NB4 (cell line): ENCODE measurements around the gene ARHGAP22.

ENCODE experiments used
- DNase-seq: peaks from one replicate; pipeline ENCODE4 v3.0.0; 2010; ENCODE audit warnings: low read depth
- H3K4me3 ChIP-seq: one replicate; pipeline ENCODE4 v1.5.1; 2011; ENCODE audit warnings: mild to moderate bottlenecking, low read depth, low read length, moderate library complexity
- MYC ChIP-seq: IDR thresholded peaks from 2 replicates; pipeline ENCODE4 v1.6.1; 2011; ENCODE audit warnings: low read depth, low read length
- POLR2A ChIP-seq: IDR thresholded peaks from 2 replicates; pipeline ENCODE4 v1.6.1; 2011; ENCODE audit warnings: mild to moderate bottlenecking; ENCODE audit not compliant: insufficient read length; ENCODE audit errors: extremely low read depth
- TF ChIP-seq, protein P1 (sequence below): IDR thresholded peaks from 2 replicates; pipeline ENCODE4 v1.6.1; 2011; ENCODE audit warnings: low read depth, low read length
- TF ChIP-seq, protein P2 (sequence below): IDR thresholded peaks from one replicate; pipeline ENCODE4 v1.5.1; 2012; ENCODE audit warnings: low read depth, low read length

The ARHGAP22 gene

DNA sequence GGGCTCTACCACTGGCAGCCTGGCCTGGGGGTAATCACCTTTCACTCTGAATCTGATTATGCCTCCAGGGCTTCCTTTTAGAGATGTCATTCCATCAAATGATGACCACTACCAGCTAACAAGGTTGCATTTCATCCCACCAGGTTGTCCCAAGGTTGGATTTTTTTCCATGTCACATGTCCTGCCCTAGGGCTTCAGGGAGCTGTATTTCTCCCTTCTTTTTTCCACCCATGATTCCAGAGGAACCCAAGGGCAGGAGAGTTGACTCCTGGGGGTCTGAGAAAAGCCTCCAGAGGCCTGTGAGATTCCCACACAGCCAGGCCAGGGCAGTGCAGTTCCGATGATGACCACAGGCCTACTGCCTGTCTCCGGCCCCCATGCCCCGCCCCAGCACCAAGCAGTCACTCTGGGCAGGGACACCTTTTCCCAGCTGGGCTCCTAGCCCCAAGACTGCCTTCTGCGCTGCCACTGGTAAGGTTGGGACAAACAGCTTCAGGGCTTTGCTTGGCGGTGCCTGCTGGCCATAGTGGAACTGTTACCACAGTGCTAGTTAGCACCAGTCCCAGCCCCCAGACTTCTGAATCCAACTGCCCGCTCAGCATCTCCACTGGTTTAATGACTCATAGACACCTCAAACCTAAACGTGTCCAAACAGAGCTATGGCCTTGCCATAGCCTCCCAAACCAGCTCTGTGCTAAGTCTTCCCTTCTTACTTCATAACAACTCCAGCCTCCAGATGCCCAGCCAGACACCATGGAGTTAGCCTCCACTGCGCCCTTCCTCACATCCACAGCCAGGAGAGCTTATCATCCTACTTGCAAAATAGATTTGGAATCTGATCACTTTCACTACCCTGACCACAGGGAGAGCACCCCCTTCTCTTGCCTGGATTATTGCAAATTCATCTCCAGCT is 133.7 kb downstream of the ARHGAP22 start:
- no peak overlapping the region for H3K4me3 ChIP-seq
- DNase-seq, result peak; percentile 27
- TF ChIP-seq MYC, result no peak
- no peak for TF ChIP-seq POLR2A
- TF ChIP-seq, protein P1, sequence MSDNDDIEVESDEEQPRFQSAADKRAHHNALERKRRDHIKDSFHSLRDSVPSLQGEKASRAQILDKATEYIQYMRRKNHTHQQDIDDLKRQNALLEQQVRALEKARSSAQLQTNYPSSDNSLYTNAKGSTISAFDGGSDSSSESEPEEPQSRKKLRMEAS, result no peak
- TF ChIP-seq, protein P2, sequence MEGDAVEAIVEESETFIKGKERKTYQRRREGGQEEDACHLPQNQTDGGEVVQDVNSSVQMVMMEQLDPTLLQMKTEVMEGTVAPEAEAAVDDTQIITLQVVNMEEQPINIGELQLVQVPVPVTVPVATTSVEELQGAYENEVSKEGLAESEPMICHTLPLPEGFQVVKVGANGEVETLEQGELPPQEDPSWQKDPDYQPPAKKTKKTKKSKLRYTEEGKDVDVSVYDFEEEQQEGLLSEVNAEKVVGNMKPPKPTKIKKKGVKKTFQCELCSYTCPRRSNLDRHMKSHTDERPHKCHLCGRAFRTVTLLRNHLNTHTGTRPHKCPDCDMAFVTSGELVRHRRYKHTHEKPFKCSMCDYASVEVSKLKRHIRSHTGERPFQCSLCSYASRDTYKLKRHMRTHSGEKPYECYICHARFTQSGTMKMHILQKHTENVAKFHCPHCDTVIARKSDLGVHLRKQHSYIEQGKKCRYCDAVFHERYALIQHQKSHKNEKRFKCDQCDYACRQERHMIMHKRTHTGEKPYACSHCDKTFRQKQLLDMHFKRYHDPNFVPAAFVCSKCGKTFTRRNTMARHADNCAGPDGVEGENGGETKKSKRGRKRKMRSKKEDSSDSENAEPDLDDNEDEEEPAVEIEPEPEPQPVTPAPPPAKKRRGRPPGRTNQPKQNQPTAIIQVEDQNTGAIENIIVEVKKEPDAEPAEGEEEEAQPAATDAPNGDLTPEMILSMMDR, result no peak

DNA sequence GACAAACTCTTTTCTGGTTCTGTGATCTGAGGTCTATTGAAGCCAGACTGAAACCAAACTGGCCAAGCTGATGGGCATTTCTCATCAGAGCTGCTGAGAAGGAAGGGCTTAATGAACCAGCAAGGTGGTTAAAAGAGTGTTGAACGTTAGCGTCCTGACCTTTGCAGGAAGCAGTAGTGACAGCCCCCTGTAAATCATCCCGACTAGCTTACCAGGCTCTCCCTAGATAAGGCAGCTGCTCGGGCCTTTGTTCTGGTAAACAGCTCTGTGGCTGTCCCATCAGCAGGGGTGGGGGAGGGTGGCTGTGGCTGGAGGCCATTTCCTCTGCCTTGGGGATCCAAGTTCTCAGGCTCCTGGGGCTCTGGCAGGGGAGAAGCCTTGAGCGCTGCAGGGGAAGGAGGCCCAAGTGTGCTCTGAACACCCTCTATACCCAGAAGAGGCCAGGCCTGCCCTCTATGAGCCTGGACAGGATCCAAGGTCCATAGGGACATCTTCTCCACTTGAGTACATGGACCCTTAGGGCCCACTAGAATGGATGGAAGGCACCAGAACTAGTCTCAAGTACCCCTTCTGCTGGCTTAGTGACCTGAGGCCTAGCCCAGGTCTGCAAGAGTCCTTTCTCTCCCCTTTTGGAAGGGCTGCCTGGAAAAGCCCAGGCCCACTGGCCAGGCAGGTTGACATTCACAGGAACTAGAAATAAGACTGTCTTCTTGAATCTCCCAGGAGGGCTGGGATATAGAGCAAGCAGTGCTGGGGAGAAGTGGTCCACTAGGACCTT is 134.6 kb downstream of the ARHGAP22 start:
- TF ChIP-seq, protein P1, result peak; percentile 38; the same call in 1 of the 2 replicates
- TF ChIP-seq, protein P2, result no peak
- peak; percentile 66; the same call in 1 of the 2 replicates for TF ChIP-seq MYC
- TF ChIP-seq POLR2A, result peak; percentile 21
- no peak overlapping the region for H3K4me3 ChIP-seq
- peak; percentile 74 for DNase-seq

DNA sequence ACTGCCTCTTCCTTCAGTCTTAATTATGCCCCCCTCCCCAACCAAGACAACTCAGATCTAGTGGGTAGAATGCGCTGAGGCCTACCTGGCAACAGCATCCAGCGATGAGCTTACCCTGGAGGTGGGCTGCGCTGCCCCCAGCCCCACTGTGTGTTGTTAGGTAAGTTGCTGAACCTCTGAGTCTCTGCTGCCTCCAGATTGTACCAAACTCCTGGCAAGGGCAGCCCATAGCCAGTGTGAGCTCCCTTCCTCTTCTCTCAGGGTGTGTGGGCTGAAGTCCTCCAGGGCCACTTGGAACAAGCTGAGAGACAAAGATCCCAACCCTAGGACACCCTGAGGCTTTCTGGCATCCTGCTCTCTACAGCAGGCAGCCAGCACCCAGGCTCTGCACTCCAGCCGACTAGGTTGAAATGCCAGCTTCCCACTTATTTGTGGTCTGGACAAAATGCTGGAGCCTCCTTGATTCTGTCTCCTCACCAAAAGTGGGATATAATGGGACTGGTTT is 135.3 kb downstream of the ARHGAP22 start:
- H3K4me3 ChIP-seq, result no peak overlapping the region
- TF ChIP-seq MYC (no peak), POLR2A (no peak)
- TF ChIP-seq, protein P1, result no peak
- TF ChIP-seq, protein P2, result no peak
- DNase-seq, result peak; percentile 21

DNA sequence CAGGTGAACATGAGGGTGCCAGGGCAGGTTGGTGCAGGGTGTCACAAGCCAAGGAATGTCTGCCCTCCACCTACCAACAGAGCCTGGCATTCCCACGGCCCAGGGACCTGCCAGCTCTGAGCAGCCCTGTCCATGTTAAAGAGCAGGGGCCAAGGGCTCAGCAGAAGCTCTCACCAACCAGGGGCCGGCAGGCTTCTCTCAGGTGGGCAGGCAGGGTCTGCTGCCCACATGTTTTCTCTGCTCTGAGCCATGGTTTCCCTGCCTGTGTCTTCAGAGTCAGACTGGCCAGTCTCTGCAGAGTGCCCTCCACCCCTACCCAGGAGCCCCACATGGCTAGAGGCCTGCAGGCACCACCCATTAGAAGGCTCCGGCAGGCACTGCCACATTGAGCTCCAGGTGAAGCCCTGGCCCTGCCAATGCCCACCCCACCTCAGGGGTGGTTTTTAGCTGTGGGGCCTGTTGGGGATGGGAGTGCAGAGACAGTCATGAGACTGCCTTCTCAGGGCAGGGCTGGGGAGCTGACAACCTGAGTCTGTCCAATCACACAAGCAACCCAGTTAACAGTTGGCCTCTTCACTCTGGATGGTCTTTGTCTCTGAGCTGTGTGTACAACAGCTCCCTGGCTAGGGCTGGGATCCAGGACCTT is 135.9 kb downstream of the ARHGAP22 start:
- TF ChIP-seq POLR2A (no peak), MYC (no peak)
- TF ChIP-seq, protein P2, result no peak
- TF ChIP-seq, protein P1, result no peak
- H3K4me3 ChIP-seq, result no peak overlapping the region
- no peak for DNase-seq

DNA sequence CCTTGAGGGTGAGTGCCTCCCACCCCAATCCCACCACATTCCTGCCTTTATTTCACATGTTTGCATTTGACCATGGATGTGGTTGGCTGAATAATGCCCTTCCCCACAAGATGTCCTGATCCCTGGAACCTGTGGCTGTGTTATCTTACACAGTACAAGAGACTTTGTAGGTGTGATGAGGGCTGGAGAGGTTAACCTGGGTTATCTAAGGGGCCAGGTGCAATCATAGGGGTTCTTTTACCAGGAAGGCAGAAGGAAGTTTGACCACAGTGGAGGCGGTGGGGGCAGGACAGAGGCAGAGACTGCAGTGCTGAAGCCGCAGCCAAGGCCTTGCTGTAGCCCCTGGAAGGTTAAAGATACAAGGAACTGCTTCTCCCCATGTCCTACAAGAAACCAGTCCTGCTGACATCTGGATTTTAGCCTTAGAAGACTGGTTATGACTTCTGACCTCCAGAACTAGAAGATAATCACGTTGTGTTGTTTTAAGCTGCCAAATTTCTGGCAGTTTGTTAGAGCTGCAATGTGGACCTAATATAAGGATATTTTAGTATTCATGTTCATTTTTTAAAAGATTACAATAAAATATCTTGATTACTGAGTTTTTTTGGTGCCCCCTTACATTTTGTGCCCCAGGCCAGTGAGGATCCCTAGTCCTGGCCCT is 136.6 kb downstream of the ARHGAP22 start:
- DNase-seq, result no peak
- no peak overlapping the region for H3K4me3 ChIP-seq
- TF ChIP-seq MYC (no peak), POLR2A (no peak)
- TF ChIP-seq, protein P1, result no peak
- TF ChIP-seq, protein P2, result no peak
